ENCODE data around the gene RLN3.

DNA sequence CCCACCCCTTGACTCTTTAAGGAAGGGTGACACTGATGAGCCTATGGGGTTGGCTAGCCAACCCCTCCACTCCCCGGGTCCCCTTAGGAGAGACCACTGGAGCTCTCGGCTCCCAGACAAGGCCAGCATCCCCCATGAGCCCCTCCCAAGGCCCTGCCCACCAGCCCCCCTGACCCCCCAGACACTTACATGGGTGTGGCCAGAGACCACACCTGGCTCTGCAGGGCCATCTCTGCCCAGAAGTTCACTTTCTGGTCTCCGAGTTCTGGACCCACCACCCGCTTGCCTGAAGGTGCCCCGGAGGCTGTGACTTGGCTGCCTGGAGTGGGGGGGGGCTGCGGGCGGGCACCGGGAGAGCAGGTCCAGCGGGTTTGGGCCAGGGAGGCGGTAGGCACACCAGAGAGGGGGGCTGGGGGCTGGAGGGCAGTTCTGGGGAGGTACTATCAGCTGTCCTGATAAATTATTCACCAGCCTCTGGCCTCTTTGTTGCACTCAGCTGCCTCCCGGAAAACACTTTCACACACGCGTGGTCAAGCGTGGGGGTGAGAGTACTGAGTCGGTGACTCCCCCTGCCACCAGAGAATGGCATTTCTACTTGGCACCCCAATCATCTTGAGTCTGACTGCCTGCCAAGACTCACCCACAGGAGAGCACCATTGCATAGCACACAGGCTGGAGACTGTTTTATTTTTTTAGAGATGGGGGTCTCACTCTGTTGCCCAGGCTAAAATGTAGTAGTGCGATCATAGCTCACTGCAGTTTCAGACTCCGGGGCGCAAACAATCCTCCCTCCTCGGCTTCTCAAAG is 34.0 kb downstream of the RLN3 start, which contains the start of gene PALM3:
- TF ChIP-seq POU2F2 (IDR thresholded peaks at IDR 0.05; ENCODE audit: low read depth, low read length) (no peak), POLR2A (IDR thresholded peaks at IDR 0.05; ENCODE audit: low read depth, low read length) (no peak), SPI1 (IDR thresholded peaks at IDR 0.05; ENCODE audit: low read depth, low read length) (no peak), POLR2AphosphoS5 (IDR thresholded peaks at IDR 0.05; ENCODE audit: low read depth, low read length) (no peak)

All from GM12891 (cell line).